Dedifferentiated amniotic fluid mesenchymal stem cell (primary cell): ENCODE data around the gene ARAP3.
"Not testable (repeated sequence)": the region's sequence is repeated elsewhere in the genome, so short reads cannot be mapped to it uniquely, and the experiment has no call there.

ENCODE experiments used
- DNase-seq: peaks from one replicate; pipeline ENCODE4 v3.0.0-alpha.2; 2016; ENCODE audit errors: extremely low spot score

Gene ARAP3

GRCh38 chr5:141681695-141682641, at the start of gene ARAP3:
Gene ARAP3 (minus strand): TSS chr5:141682230. CDS start chr5:141680486, 1,744 bp downstream.
- DNase-seq: peak; percentile 57

- no peak for DNase-seq
Observed at GRCh38 chr5:141729387-141730006, 47.5 kb upstream of the ARAP3 start.

DNA sequence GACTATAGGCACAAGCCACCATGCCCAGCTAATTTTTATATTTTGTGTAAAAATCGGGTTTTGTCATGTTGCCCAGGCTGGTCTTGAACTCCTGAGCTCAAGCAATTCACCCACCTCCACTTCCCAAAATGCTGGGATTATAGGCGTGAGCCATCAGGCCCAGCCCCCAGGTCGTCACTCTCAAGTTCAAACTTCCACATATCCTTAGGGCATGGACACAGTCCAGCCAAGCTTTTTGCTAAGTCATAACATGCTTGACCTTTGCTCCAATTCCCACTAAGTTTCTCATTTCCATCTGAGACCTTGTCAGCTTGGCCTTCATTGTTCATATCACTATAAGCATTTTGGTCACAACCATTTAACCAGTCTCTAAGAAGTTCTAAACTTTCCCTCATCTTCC, 43.9 kb upstream of the ARAP3 start:
- DNase-seq: no peak

DNA sequence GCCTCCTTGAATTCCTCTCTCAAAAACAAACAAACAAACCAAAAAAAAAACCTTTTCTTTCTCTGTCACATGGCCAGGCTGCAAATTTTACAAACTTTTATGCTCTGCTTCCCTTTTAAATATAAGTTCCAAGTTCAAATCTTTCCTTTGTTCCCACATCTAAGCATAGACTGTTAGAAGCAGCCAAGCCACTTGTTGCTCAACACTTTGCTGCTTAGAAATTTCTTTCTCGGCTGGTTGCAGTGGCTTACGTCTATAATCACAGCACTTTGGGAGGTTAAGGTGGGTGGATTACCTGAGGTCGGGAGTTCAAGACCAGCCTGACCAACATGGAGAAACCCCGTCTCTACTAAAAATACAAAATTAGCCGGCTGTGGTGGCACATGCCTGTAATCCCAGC, 43.1 kb upstream of the ARAP3 start:
- not testable (repeated sequence) for DNase-seq

DNA sequence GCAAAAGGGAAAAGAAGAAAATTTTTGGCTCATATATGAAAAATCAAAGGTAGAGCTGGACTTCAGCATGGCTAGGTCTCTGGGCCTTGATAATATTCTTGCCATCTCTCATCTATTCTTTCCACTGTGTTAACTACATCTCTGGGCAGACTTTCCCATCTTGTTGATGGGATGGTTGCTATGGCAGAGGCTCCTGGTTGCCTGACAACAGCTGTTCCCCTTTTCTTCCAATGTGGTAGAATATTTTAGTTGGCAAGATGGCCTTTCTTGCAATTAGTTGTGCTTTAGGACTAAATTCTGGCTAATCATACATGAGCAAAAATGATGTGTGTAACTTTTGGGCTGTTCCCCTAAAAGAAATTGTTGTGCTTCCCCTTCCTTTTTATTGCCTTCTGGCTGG, 40.2 kb upstream of the ARAP3 start:
- no peak for DNase-seq

DNA sequence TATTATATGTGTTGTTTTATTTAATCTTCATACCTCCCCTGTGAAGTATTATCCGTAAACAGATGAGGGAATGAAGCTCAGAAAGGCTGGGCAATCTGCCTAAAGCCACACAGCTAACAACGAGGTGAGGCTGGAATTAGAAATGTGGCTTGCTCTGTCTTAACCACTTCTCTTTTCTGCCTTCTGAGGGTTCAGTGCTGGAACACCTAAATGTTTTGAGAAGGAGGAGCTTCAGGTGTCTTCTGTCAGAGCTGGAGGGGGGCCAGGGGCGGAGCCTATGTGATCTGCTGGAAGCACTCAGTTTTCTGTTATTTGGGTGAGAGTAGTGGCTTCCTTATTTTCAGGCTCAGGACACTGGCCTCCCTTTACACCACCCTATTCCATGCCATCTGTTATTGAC, 35.0 kb upstream of the ARAP3 start:
- DNase-seq: no peak

- no peak for DNase-seq
Observed at GRCh38 chr5:141716468-141716867, 34.4 kb upstream of the ARAP3 start.

GRCh38 chr5:141716009-141716408, 34.0 kb upstream of the ARAP3 start:
- DNase-seq: no peak

DNA sequence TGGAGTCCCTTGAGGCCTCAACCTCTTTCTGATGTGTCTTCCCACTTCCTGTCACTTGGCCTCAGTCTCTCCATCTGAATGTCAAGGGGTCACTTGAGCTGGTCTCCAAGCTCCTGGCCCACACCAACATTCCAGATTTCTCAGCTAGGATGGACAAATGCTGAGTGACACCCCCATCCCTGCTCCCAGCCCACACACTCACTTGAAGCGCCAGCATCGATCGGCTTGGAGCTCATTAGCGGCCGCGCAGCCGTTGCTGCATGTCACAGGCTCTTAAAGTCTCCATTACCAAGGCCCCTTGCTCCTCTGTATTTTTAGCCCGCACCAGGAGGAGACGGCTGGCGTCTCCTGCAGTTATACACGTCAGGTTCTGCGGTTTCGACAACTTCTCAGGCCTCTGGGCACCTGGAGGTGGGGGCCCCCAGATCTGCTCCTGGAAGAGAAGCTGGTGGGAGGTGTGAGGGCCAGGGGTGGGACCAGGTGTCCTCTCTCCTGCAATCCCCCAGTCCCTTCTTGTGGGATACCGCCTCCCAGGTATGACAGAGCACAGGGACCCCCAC, 33.4 kb upstream of the ARAP3 start:
- DNase-seq: no peak

DNA sequence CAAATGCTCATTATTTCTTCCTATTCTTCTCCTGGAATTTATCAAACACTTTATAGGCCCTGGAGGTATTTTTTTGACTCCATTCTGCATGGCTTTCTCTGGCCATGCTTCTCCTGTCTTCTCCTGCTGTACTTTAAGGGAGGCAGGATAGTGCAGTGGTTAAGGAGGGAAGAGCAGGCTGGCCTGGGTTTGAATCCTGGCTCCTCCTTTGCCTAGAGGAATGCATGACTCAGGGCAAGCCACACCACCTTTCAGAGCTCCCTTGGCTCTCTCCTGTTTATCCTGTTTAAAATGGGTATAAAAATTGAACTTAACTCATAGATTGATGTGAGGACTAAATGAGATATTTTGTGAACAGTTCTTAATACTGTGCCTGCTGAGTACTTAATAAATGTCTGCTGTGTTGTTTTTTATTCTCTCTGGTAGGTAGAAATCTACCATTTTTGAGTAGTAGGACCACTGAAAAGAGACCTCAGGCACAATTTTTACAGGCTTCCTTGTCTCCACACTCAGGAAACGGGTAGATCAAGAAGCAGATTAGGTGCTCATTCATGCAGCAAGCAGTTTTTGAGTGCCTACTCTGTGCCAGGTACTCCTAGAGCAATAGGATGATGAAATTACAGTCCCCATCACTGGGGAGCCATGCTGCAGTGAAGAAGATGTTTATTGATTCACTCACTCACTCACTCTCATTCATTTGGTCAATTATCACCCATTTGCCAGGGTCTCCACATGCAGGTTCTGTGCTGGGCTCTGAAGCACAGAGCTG, 32.7 kb upstream of the ARAP3 start:
- no peak for DNase-seq

- DNase-seq: no peak
Observed at GRCh38 chr5:141713616-141714309, 31.7 kb upstream of the ARAP3 start.

DNA sequence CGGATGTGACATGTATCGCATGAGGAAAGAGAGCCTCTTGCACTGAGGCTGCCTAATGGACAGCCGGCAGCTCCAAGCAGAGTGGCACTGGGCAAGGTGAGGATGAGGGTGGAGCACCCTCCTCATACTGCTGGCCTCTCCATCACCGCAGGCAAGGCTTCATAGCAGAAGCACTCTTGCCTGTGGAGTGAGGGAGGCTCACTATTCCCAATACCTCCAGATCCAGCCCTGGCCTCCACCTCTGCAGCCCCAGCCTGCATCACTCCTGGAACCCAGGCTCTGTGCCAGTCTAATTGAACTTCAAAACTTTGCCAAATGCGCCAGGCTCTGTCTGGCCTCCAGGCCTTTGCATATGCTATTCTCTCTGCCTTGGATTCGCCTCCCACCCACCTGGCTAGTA, 29.7 kb upstream of the ARAP3 start:
- DNase-seq: no peak

DNA sequence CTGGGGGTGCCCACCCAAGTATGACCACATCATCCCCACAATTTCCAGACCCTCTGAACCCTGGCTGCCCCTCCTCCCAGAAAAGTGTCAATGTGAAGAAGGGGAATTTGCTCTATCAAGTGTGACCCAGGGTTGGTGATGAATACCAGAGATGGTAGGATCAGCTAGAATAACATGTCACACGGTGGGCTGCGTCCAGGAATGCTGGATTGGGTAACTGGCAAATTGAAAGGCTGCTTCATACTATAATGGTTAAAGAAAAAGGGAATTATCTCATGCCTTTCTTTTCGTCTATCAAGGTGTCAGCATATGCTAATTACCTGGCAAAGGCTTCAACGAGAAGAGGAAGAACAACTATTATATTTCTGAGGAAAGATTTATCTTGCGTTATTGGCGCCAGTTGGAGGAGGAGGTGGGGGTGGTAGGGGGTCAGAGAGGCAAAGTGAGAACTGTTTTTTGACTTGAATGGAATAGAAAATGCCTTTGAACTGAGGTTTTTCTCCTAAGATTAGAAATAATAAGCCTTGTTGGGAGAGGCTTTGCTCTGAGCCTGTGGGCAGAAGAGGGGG, 27.8 kb upstream of the ARAP3 start:
- no peak for DNase-seq

DNA sequence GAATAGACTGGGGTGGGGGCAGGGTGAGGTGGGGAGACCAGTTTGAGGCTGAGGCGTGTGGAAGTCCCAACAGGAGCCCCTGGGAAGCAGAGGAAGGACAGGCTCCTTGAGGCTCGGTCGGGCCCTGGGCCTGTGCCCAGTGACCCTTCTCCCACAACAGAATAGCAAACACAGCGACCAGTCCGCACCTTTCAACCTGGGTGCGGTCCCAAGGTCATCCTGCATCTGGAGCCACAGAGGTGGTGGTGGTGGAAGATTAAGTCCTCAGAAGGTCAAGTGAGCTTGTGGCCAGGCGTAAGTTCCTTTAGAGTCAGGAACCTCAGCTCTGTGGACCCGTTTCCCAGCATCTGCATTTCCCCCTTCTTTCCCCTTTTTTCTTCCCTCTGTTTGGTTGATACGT, 26.0 kb upstream of the ARAP3 start:
- DNase-seq: no peak

DNA sequence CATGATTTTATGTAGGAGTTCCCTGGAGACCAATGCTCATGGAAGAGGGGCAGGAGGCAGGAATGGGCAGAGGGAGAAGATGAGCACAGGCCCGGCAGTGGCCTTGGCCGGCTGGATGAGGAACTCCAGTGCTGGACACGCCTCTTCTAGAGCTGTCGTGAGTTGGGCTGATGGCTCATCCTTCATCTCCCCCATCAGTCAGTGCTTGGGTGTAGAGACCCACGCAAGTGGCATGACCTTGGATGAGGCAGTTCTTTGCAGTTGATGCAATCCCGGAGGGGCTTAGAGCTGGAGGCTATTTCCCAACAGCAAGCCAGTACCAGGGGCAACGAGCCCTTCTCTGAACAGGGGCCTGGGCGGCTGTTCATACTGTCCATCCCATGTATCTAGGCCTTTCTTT, 25.5 kb upstream of the ARAP3 start:
- DNase-seq: no peak

GRCh38 chr5:141706121-141706520, 24.1 kb upstream of the ARAP3 start:
- no peak for DNase-seq

GRCh38 chr5:141705469-141705868, 23.4 kb upstream of the ARAP3 start:
- no peak for DNase-seq

GRCh38 chr5:141704782-141705297, 22.8 kb upstream of the ARAP3 start:
- DNase-seq: no peak

- no peak for DNase-seq
Observed at GRCh38 chr5:141703133-141703561, 21.1 kb upstream of the ARAP3 start.

DNA sequence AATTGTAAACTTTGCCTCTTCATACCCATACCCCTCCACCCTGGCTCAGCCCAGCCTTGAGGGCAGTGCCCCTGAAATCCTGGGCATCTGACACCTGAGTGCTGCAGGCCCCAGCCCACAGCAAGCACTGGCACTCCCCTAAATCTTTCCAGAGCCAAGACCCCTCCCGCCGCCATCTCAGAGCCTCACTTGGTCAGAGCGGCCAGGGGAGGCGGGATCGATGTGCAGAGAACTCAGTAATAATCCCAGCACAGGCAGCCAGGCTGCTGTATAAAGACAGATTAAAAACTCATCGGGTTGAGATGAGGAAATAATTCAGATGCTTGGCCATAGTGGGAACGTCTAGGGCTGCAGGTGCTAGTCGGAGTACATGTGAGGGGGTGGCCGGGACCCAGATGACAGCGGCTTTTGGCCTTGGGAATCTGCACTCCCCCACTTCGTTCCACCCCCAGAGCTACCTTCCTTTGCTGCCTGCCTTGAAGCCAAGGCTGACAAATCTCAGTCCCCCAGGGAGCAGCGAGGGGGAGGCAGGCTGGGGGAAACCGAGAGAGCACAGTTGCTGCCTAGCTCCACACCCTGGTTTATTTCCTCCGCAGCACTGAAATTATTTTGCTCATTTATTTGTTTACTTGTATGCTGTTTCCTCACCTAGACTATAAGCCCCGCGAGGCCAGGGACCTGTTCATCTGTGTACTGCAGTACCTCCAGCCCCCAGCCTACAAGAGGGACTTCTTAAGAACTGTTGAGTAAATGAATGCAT, 19.5 kb upstream of the ARAP3 start:
- DNase-seq: no peak
